NCI-H510A (cell line): ENCODE data around the gene FAAP24.
"Not testable (repeated sequence)": the region's sequence is repeated elsewhere in the genome, so short reads cannot be mapped to it uniquely, and the experiment has no call there.

Experiments used
- DNase-seq: peaks from one replicate; lab custom pipeline; 2025; lab: John Stamatoyannopoulos, UW

The FAAP24 gene

GRCh38 chr19:32998722-32999121 lies 26.7 kb downstream of the FAAP24 start:
- no peak for DNase-seq

DNA sequence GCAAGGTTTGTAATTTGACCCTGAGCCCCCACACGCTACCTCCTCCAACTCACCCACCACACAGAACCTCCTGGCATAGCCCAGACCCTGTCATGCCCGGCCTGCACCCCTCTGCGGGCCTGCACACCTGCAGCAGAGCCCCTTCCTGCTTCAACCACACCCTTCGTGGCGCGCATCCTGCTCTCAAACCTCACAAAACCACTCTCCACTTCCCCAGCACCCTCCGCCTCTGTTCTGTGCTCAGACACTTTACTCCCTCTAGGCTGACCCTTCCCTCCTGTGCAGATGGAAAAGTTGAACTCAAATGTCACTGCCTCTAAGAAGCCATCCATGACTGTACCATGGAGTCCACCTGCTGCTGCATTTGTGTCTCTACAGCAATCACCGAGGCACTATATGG lies 28.5 kb downstream of the FAAP24 start:
- no peak for DNase-seq

DNA sequence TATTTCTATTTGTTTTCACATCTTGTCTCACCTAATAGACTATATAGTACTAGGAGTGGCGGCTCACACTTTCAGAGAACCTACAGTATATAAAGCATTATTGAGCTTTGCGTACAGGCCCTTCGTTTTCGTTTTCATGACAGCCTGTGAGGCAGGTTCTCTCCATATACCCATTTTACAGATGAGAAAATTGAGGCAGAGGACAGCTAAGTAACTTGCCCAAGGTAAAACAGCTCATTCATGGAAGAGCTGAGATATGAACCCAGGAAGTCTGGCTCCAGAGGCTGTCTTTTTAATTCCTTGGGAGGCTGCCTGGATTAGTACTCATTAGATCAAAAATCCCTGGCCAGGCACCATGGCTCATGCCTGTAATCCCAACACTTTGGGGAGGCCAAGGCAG lies 28.9 kb downstream of the FAAP24 start:
- DNase-seq = no peak

DNA sequence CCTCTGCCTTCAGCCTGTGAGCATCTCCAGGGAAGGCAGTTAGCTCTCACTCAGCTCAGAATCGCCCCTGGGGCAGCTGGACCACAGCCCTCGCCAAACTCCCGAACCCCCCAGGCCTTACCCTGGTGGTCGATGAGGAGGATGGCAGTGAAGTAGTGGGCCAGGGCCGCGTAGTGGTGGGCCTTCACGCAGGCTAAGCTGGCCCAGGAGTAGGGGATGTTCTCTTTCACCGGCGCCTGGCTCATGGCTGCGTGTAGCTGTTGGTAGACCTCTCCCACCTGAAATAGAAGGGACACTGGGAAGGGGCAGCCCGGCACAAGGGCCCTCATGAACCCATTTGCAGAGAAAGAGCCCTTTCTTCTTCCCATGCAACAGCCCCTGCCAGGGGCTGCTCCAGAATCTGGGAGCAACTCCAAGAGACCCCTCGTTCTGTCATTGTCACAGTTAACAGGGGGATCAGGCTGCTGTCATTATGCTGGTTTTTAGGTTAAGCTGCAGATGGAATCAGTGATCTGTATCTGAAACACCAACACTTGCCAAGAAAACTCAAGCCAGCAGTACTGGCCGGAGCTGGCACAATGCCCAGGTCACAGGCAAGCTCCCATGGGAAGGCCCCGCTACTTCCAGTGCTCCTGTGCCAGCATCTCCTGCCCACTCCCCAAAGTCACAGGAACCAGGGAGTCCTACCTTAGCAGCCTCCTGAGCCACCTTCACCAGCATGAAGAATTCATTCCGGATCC lies 30.3 kb downstream of the FAAP24 start:
- not testable (repeated sequence) for DNase-seq

GRCh38 chr19:33003424-33004024 lies 31.5 kb downstream of the FAAP24 start:
- DNase-seq = not testable (repeated sequence)

- DNase-seq = peak; percentile 67
Measured at GRCh38 chr19:33005440-33005839, 33.4 kb downstream of the FAAP24 start.

DNA sequence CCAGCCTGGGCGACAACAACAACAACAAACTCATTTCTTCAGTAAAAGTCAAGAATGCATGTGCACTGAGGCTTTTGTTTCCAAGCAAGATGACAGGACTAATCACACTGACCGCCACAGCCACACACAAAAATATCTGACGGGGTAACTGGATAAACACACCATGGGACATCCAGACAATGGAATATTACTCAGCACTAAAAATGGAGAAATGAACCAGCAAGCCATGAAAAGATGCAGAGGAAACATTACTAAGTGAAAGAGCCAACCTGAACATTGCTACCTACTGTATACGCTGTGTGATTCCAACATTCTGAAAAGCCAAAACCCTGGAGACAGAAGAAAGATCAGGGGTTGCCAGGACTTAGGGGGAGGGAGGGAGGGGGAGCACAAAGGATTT lies 36.7 kb downstream of the FAAP24 start:
- no peak for DNase-seq

GRCh38 chr19:33010891-33011290 lies 38.8 kb downstream of the FAAP24 start:
- not testable (repeated sequence) for DNase-seq

GRCh38 chr19:33022472-33023116 lies 50.6 kb downstream of the FAAP24 start:
- no peak for DNase-seq

GRCh38 chr19:33024398-33024797 lies 52.4 kb downstream of the FAAP24 start:
- DNase-seq = no peak

- not testable (repeated sequence) for DNase-seq
Measured at GRCh38 chr19:33025468-33026238, 53.6 kb downstream of the FAAP24 start.

DNA sequence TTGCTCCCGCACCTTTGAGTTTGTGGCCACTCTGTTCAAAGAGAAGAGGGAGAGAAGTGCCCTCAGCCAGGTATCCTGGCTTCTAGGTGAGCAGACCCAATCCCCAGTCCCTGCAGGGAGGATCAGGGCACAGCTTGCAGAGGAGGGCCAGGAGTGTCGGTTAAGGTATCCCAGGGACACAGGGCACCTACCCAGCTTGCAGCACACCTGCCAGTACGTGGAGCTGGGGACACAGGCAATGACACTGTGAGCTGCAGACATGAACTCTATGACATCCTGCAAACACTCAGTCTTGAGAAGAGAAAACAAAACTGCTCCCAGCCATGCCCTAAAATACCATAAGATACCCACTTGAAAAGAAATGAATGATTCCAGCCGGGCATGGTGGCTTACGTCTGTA lies 54.6 kb downstream of the FAAP24 start:
- DNase-seq = not testable (repeated sequence)
